SU-DHL-6 (cell line): ENCODE data around the gene OR6C76.
"Not testable (repeated sequence)": the region's sequence is repeated elsewhere in the genome, so short reads cannot be mapped to it uniquely, and the experiment has no call there.

Experiments
- CTCF ChIP-seq: fragments of 200-600 bp; sonication (generic); IDR thresholded peaks from one replicate; pipeline ENCODE4 v1.5.1; 2017; ENCODE audit warnings: antibody characterized with exemption, mild to moderate bottlenecking, low read length, moderate library complexity; ENCODE audit not compliant: insufficient read depth, poor library complexity, severe bottlenecking
- EZH2phosphoT487 ChIP-seq: fragments of 200-600 bp; sonication (generic), shearing (Covaris generic); conservative IDR thresholded peaks from 2 replicates; pipeline ENCODE4 v1.6.1; 2018; ENCODE audit warnings: mild to moderate bottlenecking, antibody characterized with exemption, low read length, moderate library complexity, mixed read lengths

DNA sequence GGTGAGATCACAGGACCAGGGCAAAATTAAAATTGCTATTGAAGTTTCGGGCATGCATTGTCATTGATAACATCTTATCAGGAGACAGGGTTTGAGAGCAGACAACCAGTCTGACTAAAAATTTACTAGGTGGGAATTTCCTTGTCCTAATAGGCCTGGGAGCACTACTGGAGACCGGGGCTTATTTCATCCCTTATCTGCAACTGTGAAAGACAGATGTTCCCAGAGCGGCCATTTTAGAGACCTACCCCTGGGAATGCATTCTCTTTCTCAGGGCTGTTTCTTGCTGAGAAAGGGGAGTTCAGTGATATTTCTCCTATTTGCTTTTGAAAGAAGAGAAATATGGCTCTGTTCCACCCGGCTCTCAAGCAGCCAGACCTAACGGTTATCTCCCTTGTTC is 15.2 kb downstream of the OR6C76 start:
- not testable (repeated sequence) for TF ChIP-seq CTCF, EZH2phosphoT487
